C1 segment of cervical spinal cord (tissue), 14 donors: ENCODE data around the gene COL20A1.
A peak's percentile ranks its signal among the peaks of the same experiment; 100 is the strongest.

ENCODE experiments used
- DNase-seq, 14 donors: peaks; one replicate each; lab custom pipeline; 2025; lab: John Stamatoyannopoulos, UW

The COL20A1 gene

DNA sequence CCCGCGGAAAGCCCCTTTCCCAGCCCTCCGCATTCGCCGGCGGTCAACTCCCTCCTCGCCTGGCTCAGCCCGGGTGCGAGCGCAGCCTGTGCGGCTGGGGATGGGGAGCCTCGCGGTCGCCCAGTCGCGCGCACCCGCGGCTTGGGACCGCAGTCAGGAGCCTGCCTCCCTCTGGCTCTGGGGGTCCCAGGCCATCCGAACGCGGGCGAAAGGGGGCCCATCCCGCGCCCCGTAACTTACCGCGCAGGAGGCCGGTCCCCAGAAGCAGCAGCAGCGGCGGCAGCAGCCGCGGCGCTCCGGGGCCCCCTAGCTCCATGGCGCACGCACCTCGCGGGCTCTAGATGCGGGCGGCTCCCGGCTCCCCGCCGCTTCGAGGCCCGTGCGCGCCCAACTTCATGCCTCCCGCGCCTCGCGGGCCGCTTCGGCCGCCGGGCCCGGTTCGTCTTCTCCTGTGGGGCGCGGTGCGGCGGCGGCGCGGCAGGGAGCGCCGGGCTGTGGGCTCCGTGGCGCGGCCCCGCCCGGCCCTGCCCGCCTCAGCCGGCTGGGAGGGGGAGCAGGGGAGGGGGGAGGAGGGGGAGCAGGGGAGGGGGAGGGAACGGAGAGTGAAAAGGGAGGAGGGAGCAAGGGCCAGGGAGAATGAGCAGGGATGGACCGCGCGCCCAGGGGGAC is 68.0 kb downstream of the COL20A1 start, which contains the start of gene CHRNA4:
TSS of gene CHRNA4 (minus strand) at position 500 of the 669 bp plus-strand sequence. CDS start at position 316, 184 bp downstream.
- DNase-seq: peak in 1 of 14 donors; percentile 39

DNA sequence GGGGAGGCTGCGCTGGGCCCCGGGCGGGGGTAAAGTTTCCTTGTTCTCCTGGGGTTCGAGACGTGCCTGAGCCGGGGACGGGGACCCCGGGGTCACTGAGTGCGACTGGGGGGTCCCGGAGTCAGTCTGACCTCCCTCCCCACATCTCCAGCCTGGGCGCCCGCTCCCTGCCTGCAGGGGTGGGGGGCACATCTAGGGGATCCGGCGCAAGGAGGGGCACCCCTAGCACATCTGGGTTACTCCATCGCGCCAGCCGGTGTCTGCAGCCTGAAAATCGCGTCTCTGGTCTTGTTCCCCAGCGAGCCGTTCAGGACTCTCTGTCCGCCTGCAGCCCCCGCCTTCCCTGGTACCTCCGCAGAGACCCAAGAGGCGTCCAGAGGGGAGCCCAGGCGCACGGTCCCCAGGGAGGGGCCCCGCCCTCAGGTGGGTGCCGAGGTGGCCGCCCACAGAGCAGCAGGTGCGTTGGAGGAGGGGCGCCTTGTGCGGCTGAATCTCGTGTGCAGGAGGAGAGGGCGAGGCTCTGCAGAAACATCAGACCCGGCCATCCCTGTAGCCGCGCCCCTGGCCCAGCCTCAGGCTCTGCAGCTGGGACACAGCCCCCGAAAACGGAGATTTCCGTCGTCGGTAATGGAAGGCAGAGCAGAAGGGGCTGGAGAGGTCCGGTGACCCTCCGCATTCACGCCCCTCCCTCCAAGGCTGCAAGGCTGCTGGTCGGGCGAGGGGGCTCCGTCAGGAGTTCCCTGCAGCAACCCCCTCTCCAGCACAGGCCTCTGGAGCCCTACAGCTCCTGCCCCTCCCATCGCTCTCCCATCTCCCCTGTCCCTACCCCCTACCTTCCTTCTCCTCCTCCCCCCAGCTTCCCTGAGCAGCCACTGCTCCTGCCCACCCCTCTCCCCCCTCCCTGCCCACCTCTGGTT is 68.8 kb downstream of the COL20A1 start:
- DNase-seq: no peak

DNA sequence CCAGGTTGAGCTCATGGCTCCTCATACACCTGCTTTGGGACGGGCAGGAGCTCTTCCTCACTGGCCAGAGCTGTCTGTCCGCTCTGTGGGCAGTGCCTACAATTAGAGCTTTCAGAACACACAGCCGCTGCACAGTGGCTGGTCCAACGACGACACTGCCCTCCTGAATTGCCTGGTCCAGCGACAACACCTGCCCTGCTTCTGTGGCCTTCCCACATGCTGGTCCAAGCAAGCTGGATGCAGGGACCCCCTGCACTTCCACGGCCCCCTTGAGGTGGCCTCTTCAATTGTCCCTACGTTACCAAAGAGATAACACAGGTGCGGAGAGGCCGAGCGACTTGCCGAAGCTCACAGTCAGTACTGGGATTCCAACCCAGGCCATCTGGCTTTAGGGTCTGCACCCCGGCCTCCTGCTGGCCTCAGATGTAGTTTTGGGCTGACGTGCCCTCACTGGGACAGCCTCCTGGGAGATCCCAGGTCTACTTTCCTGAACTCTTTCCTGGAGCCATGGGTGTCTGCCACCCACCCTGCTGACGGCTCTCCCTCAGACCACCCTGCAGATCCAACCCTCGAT is 69.5 kb downstream of the COL20A1 start:
- no peak for DNase-seq

DNA sequence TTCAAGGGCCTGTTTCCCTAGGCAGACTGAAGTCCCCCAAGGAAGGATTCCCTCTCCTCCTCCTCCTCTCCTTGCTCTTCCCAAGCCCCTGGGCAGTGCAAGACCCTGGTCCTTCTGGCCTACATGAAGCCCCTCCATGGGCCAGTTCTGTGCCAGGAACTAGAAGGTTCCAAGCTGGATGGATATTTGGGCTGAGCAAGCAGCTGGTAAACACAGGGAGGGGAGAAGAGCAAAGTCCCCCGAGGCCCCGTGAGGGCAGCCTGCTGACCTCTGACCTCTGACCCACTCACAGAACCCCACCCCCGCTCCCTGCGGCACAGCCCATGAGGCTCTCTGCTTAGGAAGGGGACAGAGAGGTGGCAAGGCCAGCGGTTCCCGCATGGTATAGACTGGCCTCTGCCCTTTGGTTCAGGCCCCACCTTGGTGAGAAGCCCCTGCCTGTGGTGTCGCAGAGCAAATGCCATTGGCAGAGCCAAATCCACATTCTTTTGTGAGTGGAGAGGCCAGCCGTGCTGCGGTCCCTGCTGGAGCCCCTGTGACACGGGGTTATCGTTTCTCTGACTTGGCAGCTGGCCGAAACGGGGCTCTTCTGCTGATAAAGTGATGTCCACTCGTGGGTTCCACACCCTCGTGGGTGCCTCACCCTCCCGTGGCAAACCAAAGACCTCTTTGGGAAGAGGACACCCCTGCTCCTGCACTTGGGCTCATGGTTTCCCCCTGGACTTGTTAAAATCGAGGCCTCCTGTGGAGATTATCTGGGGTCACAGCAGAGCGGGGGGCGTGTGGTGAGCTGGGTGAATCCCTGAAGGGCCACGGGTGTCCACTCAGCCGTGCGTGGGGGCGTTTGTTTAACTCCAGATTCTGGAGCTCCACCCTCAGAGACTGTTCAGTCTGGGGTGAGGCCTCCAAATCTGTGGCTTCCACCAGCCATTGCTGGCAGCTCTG is 70.3 kb downstream of the COL20A1 start:
- DNase-seq: no peak

DNA sequence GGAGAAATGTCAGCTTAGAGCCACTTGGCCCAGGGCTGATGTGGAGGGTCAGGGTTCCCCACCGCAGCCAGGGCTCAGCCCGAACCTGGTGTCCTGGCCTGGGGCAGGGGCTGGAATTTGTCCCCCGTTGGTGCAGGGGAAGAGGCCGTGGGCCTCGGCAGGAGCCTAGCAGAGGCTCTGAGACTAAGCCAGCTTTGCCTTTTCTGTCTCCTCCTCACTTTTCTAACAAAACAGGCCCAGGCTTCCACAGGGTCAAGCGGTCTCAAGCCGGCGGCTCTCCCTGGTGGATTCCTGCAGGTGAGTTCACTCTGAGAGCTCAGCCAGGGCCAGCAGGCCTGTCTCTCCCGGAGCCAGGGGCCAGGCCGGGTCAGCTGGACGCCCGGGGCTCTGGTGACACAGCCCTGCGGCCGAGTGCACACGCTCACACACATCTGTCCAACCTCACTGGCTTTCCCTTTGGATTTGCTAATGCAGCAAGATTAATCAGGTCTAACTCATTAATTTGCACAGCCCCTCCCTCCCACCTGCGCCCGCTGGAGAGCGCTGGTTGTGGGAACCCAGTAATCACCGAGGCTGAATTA is 71.1 kb downstream of the COL20A1 start:
- no peak for DNase-seq

DNA sequence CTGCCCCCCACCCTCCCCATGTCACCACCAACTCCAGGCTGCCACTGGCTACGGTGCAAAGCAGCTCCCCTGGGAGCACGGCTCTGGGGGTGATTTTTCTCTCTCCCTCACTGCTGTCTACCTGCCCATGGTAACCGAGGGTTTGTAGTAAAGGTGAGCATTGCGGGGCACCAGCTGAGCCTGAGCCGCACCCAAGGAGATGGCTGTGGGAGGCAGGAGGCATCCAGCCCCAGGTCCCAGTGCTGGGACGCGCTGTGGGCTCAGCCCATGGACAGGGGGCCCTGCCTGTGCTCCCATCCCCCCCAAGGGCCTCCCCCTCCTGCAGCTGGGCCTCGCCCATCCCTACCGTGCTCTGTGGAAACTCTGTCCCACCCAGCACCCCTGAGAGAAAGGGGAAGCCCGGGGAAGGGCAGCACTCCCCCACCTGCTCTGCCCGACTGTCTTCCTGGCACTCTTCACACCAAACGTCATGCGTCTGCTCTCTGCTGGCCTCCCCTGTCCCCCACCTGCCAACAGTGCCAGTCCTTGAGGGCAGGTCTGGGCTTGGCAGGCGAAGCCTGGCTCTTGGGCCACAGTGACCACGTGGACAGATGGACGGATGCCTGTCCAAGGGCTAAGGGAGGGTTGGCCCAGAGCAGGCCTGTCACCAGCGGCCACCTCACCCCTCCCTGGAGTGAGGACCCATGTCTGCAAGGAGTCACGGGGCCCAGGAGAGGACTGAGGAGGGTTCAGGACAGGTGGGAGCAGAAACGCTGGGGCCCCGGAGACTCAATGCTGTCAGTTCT is 72.0 kb downstream of the COL20A1 start:
- DNase-seq: peak in 1 of 14 donors; percentile 87

DNA sequence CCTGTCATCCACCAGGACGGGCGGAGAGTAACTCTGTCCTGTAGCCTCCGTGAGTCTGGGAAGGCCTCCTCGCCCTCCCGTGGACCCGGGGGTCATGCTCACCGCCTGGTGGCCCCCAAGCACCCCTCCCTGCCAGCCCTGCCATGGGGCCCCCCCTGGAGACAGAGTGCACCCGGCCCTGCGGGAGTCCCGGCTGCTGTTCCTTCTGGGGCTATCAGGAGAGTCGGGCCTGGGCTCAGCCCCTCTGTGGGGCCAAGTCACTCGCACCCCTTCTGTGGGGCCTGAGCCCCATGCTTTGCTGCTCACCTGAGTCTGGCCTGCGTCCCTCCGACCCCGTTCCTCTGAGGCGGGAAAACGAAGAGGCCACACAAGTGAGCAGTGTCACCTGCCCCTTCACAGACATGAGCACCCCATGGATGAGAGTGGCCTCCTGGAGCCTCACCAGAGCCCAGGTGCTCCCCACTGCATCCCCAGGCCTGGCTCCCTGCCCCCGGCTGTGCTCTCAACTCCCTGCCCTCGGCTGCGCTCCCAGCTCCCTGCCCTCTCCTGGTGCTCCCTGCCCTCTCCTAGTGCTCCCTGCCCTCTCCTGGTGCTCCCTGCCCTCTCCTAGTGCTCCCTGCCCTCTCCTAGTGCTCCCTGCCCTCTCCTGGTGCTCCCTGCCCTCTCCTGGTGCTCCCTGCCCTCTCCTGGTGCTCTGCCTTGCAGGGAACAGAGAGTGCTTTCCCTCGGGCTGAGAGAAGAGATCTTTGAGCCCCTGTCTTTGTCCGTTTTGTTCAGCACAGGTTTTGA is 72.8 kb downstream of the COL20A1 start:
- DNase-seq: no peak

DNA sequence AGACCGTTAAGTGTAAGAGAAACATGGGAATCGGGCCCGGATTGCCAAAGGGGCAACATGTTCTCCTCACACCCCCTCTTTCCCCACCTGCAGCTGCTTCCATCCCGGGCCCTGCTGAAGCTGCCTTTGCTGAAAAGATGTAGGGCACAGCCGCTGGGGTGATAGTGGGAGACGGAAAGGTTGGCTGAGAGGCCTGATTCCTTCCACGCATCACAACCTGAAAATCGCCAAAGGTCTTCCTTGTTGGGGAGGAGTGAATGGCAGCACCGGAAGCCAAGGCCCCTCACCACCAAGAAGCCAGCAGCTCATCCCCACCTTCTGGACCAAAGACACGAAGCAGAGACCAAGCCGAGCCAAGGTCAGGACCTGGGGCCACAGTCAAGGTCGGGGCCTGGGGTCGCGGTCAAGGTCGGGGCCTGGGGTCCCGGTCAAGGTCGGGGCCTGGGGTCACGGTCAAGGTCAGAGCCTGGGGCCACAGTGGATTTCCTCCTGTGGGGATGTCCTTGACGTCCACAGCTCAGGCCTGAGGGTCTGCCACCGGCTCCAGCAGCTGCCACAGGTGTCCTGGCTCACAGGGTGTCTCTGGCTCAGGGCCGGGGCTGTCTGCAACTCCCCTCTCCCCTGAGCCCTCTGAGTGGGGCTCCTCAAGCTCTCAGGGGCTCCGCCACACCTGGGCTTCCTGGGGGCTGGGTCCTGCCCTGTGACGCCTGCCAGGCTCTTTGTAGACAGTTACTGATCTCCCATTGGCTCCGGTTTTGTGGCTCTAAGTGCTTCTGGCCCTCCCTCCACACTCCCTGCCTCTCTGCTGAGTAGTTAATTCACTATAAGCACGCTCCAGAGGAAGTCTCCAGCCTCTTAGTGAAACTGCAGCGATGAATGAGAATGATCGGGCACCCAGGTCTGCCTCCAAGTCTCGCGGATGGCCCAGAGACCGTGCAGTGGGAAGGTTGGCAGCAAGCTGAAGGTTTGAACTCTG is 73.7 kb downstream of the COL20A1 start:
- no peak for DNase-seq

DNA sequence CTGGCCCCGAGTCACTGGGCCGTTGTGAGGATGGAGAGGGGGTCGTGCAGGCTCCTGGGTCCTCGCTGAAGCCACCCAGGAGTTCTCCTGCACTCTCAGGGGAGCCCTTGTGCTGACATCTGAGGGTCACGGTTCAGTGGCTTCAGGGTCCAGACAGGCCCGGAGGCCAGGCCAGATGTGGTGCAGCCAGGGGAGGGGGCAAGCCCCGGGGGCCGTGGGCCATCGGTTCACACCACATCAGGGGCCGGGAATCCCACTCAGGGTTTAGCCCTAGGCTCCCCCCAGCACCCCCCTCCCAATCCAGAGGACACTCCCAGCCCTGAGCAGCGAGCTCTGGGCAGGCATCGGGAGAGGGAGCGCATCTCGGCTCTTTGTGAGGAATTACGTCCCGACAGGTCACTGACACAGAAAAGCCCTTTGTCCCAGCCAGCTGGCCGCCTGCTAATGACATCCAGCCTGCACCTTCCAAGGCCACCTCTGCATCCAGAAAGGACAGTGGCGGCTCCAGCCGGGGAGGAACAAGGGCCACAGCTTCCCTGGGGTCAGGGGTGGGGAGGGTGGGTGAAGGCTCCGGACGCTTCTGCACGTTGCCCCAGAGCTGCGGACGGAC is 74.6 kb downstream of the COL20A1 start:
- no peak for DNase-seq

DNA sequence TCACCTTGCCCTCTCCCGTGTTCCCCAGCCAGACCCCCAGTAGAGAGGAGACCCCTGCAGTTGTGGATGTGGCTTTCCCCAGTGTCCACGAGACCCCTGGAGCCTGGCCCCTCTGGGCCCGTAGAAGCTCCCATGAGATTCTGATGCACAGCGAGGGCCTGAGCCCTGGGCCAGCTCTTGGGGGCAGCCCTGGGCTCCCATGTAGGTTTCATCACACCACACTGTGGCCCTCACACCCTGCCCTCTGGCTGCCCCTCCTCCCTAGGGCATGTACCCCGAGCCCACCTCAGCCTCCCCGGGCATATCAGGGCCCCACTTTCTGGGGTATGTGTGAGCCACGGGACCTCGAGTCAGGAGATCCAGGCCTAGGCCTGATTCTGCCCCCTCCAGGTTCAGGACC is 75.2 kb downstream of the COL20A1 start:
- DNase-seq: no peak

DNA sequence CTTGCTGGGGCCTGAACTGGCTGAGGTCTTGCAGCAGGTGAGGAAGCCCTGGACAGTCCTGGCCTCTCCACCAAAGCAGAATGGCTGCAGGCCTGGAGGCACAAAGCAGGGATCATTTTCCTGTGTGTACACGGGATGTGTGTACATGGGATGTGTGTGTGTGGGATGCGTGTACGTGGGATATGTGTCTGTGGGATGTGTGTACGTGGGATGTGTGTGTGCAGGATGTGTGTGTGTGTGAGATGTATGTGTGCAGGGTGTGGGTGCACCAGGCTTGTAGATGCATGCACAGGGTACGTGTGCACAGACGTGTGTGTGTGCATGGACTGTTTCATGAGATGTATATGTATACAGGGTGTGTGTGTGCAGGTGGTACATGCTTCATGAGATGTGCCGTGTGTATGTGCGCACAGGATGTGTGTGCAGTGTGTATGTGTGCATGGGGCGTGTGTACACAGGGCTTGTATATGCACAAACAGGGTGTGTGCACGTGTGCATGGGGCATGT is 76.1 kb downstream of the COL20A1 start:
- no peak for DNase-seq

DNA sequence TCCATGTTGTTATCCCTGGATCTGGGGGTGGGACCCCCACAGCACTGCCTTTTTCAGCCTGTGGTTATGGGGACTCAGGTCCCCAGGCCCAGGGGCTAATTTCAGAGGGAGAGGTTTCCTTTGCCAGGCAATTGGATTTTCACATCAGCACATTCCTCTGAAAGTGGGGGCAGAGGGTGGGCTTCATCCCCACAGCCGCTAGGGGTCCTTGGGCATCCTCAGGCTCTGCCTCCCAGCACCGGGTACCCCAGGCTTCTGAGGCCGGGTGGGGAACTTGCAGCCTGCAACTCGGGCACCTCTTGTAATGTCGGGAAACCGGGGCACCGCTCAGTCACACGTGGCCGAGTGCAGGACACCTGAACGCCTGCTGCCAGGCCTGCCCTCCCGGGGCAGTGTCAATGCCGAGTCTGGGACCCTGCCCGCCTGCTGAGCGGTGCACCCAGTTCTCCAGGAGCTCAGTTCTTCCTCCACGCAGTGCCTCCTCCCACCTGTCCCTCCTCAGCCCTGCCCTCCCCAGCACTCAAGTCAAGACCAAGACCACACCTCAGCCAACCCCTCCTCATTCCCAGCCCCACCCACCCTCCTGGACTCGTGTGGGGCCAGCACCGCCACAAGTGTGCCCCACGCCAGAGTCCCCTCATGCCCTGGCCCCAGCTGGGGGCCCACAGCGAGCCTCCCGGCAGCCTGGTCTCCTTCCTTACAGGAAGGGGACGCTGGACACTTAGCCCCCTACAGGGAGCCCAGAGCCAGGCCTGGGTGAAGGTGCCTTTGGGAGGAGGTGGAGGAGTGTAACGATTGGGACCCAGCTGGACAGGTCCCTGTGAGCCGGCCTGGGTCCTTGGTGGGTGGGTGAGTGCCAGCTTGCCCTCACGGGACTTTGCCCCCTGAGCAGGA is 77.0 kb downstream of the COL20A1 start:
- no peak for DNase-seq

DNA sequence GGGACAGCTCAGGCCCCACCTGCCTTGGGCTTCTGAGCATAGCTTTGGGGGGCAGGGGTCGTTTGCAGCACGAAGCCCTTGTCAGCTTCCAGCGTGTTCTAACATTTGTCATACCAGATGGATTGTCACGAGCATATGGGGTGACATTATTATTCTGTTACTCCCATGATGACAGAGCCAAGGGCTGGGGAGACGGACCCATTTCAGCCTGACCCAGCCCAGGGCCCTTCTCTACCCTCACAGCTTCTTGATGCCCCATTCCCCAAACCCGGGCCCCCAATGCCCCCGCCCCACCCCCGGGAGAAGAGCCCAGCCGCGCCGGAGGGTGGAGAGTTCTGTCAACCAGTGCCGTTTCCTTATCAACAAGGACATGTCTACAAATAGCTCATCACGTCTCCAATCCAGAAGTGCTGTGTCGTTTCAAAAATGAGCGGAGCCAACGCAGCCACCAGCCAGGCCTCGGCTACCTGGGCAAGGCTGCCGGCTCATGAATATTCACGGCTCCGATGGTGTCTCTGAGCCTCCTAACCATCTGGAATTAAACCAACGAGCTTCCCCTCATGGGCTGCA is 77.7 kb downstream of the COL20A1 start:
- peak in 1 of 14 donors; percentile 74 for DNase-seq

DNA sequence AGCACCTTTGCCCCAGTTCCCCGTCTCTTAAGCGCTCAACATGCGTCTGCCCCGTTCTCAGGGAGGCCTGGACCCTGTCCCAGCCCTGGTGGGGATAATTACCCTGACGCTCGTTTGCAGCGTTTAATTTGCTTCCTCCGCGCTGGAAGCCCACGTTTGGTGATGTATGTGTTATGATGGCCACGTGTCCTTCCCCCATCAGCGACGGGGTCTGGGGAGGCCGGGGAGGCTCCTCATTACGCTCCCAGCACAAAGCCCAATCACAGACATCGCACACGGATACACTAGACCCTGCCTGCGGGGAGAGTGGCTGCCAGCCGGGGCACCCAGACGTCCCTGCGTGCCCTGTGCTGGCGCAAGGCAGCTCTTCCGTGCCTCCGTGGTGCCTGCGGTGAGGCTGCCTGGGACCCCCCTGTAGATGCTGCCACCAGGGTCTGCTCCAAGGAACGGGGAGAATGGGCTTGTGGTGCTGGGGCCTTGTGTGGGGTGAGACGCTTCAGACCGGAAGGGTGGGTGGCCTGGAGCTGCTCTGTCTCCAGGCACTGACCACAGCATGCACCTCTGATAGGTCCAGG is 78.4 kb downstream of the COL20A1 start:
- DNase-seq: no peak
